ENCODE results near the gene AIF1L.
"Not testable (repeated sequence)": the region's sequence is repeated elsewhere in the genome, so short reads cannot be mapped to it uniquely, and the experiment has no call there.

Gene AIF1L

GRCh38 chr9:131099102-131099606, 2.8 kb downstream of the AIF1L start:
- DNase-seq (ENCODE audit: low spot score) = no peak

GRCh38 chr9:131099845-131100244, 3.5 kb downstream of the AIF1L start:
- not testable (repeated sequence) for DNase-seq (ENCODE audit: low spot score)

DNA sequence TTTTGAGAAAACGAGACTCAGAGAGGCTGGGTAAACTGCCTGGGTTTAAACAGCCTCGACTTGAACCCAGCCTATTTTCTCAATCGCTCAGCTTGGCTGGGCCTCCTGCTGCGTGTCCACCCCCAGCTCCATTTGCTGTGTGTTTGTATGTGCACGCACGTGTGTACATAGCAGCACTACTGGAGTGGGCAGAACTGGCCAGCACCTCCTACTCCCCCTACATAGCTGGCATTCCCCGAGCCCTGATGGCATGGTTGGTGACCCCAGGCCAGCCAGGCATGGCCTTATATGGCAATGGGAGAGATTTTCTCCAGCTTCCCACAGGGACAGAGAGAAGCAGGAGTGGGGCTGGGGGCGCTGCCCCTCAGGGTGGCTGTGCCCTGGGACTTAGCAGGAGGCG, 4.1 kb downstream of the AIF1L start:
- DNase-seq (ENCODE audit: low spot score) = no peak

DNA sequence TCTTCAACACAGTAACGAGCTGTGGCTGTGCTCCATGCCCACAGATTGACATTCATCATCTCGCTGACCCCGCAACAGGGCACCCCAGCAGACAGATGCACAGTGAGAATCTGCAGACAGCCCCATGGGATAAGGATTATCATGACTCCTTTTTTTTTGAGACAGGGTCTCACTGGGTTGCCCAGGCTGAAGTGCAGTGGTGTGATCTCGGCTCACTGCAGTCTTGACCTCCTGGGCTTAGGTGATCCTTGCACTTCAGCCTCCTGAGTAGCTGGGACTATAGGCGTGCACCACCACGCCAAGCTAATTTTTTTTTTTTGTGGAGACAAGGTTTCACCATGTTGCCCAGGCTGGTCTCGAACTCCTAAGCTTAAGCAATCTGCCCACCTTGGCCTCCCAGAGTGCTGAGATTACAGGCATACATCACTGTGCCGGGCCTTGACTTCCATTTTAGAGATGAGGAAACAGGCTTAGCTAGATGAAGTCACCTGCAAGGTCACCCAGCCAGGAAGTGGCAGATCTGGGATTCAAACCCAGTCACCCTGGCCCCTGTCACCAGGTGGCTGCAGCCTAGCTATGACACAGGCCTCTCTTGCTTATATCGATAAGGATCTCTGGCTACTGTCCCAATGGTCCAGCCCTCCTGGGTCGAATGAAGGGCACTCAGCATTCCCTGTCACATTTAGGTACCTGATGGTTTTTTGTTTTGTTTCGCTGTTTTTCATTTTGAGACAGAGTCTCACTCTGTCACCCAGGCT, 5.1 kb downstream of the AIF1L start:
- DNase-seq (ENCODE audit: low spot score) = no peak

DNA sequence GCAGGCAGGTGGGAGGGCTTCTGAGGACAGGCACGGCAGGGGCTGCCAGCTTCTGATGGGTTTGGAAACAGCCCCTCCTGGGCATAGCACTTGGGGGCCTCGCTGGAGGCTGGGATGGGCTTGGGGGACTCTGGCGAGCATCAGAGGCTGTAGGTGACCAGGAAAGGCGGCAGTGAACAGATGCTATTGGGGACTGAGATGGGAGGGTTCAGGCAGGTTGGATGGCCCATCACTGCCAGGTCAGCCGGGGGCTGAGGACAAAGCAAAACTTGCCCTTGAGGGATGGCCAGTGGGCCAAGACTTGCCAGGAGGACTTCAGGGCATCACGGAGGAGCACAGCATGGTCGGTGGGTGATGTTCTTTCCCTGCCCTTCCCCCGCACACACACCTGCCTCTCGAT, 6.7 kb downstream of the AIF1L start:
- DNase-seq (ENCODE audit: low spot score) = no peak

DNA sequence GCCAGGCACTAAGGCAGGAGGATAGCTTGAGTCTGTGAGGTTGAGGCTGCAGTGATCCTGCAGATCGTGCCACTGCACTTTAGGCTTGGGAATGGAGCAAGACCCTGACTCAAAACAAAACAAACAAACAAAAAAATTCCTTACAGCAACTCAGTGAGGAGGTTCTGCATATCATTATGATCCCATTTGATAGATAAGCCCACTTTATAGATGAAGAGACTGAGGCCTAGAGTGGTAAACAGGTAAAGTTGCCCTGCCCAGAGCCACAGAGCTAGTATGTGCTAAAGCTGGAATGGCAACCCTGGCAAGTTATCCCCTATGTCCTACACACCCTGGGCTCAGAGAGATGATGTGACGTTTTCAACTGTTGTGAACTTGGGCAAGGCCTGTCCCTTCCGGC, 7.2 kb downstream of the AIF1L start:
- DNase-seq (ENCODE audit: low spot score) = no peak

GRCh38 chr9:131104016-131104740, 7.8 kb downstream of the AIF1L start:
- no peak for DNase-seq (ENCODE audit: low spot score)

GRCh38 chr9:131105952-131106351, 9.6 kb downstream of the AIF1L start:
- DNase-seq (ENCODE audit: low spot score) = no peak

DNA sequence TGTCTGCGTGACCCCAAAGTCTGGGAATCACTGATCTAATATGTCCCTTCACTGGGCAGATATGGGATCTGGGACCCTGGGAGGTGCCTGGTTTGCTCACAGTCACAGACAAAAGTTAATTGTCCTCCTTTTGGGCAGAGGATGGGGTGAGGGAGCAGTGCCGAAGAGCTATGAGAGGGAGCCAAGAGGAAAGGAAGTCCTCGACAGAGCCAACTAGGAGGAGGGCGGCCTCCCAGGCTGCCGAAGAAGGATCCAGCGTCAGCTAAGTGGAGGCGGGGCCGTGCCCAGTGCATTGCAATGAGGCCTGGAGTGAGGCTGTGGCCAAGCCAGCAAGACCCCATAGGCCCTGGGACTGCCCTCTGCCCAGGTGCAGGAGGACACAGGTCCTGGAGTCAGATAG, 11.4 kb downstream of the AIF1L start:
- DNase-seq (ENCODE audit: low spot score) = no peak

GRCh38 chr9:131111186-131111853, 15.0 kb downstream of the AIF1L start:
- peak; percentile 3 for DNase-seq (ENCODE audit: low spot score)

DNA sequence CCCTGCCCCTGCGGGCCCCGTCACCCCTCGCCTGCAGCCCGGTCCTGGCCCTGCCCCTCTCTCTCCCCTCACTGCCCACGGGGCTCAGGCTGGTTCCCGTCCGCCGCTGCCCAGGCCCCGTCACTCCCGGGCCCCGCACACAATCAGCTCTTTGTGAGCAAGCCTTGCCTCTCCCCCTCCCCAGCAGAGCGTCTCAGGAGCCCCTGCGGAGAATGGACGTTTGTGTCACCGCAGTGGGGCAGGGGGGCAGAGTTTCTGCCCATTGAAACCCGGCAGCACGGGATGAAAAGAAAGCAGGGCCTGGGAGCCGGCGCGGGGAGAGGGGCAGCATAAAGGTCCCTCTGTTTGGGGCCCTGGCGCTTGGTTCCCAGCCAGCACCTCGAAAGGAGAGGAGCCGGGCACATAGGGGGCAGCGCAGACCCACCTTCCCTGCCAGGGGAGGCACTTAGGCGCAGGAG, 15.6 kb downstream of the AIF1L start:
- DNase-seq (ENCODE audit: low spot score) = no peak

DNA sequence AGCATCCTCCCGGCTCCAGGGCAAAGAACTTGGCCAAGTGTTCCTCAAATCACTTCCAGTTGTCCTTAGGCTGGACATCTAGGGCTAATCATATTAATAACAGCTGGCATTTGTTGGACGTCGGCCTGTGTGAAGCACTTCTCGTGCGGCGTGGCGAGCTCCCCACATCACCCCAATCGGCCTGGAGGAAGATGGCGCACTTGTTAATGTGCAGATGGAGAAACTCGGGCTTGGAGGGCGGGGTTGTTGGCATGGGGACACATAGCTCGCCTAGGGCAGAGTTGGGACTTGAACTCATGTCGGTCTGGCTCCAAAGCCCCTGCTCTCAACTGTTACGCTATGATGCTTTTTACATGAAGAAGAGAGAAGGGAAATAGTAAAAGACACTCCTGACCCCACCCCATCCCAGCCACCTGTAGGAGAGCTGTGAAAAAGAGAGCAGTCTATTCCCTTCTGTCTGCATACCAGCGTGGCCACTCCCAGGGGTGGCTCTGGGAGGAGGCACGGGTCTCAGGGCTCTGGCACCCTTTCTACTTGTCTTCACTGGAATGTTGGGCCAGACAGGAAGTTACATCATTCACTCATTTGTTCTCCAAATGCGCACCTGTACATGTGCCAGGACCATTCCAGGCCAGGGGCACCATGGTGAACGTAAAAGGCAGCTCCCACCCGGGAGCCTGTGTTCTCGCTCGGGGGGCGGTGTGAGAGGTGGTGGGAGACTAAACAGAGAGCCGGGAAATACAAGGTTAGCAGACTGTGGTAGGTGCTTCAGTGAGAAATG, 16.2 kb downstream of the AIF1L start:
- DNase-seq (ENCODE audit: low spot score) = peak; percentile 11

DNA sequence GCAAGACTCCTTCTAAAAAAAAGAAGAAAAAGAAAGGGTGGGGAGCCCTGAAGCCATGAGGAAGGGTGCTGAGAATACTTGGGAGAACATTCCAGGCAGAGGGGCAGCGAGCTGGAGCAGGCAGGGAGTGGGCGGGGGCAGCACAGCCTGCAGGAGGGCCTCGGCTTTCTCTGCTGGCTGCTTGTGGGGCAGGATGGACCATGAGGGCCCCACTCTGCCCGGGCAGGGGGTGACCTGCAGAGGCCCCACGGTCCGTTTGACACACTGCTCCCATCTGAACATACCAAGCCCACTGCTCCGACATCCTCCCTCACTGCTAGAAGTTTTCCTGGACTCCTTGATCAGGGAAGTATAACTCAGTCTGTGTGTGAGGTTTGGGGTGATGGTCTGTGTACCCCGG, 17.3 kb downstream of the AIF1L start:
- no peak for DNase-seq (ENCODE audit: low spot score)

- DNase-seq (ENCODE audit: low spot score) = peak; percentile 3
Measured at GRCh38 chr9:131114084-131114535, 17.8 kb downstream of the AIF1L start.

- not testable (repeated sequence) for DNase-seq (ENCODE audit: low spot score)
Measured at GRCh38 chr9:131115360-131115742, 19.0 kb downstream of the AIF1L start.

DNA sequence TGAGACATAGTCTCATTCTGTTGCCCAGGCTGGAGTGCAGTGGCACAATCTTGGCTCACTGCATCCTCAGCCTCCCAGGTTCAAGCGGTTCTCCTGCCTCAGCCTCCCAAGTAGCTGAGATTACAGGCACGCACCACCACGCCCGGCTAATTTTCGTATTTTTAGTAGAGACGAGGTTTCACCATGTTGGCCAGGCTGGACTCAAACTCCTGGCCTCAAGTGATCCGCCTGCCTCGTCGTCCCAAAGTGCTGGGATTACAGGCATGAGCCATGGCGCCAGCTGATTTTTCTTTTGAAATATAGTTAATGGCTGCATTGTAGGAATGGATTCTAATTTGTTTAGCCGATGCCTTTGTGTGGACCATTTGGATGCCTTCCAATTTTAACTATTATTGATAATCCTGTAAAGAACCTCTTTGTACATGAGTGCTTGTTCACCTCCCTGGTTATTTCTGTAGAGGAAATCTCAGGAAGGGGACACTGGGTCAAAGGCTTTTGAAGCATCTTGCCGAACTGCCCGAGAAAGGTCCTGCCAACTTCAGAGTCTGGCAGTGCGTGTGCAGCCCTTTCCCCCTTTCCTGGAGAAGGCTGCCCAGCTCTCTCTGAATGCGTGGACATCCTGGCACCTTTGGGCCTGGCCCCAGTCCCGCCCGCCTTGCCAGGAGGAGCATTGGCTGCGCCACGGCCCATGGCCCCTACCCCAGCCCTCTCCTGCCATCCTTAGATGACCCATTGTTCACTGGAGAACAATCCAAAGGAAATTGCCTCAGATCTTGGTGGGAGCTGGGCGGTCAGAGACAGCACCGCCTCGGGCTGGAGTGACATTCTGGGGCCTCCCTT, 20.2 kb downstream of the AIF1L start:
- no peak for DNase-seq (ENCODE audit: low spot score)

GRCh38 chr9:131117121-131117761, 20.9 kb downstream of the AIF1L start:
- no peak for DNase-seq (ENCODE audit: low spot score)

GRCh38 chr9:131117762-131118145, 21.4 kb downstream of the AIF1L start:
- no peak for DNase-seq (ENCODE audit: low spot score)

- DNase-seq (ENCODE audit: low spot score) = no peak
Measured at GRCh38 chr9:131119600-131119999, 23.3 kb downstream of the AIF1L start.

DNA sequence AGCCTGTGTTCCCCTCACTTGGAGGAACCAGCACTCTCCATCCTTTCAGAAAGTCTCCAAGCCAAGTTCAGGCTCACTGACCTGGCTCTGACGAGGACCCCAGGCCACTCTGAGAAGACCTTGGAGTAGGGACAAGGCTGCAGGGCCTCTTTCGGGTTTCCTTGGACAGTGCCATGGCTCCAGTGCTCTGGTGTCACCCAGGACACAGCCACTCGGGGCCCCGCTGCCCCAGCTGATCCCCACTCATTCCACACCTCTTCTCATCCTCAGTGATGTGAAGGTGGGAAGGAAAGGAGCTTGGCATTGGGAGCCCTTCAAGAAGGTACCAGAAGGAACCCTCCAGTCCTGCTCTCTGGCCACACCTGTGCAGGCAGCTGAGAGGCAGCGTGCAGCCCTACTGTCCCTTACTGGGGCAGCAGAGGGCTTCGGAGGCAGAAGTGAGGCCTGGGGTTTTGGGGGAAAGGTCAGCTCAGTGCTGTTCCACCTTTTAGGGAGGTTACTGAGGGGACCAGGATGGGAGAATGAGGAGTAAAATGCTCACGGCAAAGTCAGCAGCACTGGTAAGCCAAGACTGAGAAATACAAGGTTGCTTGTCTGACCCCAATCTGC, 24.4 kb downstream of the AIF1L start:
- no peak for DNase-seq (ENCODE audit: low spot score)
